GM12875 (cell line): ENCODE results near the gene APRT.

Source experiments
- H3K4me3 ChIP-seq: one replicate; pipeline ENCODE4 v1.5.1; 2011; ENCODE audit warnings: low read depth, low read length, control low read depth
- TF ChIP-seq, protein P1 (sequence below): IDR thresholded peaks from 2 replicates; pipeline ENCODE4 v1.5.1; 2011; ENCODE audit warnings: low read depth, mild to moderate bottlenecking, control low read depth, inconsistent platforms, low read length, moderate library complexity, borderline replicate concordance; ENCODE audit not compliant: insufficient read depth

APRT gene

DNA sequence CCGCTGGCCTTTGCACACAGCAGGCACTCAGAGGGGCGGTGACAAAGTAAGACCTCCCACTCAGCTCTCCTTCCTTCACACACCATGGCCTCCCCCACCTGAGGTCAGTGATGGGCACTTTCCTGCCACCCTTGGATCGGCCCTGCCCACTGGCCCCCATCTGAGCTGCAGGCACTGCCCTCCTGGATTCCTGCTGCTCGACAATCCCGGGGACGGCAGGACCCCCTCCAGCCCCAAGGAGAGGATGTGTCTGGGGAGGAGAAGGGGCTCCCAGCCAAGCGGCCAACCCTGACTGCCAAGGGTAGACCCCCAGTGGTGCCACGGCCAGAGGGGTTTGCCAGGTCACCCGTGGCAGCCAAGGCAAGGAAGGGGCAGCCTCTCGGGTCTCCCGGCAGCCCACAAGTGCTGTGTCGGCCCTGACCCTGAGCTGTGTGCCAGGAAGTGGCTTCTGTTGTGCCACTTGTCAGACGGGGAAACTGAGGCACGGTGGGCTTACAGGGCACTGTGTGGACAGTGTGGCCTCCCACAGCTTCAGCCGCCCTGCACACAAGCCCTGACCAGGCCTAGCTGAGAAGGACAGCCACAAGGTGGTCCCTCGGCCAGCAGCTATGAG is 49.4 kb downstream of the APRT start:
- TF ChIP-seq, protein P1, sequence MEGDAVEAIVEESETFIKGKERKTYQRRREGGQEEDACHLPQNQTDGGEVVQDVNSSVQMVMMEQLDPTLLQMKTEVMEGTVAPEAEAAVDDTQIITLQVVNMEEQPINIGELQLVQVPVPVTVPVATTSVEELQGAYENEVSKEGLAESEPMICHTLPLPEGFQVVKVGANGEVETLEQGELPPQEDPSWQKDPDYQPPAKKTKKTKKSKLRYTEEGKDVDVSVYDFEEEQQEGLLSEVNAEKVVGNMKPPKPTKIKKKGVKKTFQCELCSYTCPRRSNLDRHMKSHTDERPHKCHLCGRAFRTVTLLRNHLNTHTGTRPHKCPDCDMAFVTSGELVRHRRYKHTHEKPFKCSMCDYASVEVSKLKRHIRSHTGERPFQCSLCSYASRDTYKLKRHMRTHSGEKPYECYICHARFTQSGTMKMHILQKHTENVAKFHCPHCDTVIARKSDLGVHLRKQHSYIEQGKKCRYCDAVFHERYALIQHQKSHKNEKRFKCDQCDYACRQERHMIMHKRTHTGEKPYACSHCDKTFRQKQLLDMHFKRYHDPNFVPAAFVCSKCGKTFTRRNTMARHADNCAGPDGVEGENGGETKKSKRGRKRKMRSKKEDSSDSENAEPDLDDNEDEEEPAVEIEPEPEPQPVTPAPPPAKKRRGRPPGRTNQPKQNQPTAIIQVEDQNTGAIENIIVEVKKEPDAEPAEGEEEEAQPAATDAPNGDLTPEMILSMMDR, result no peak
- no peak overlapping the region for H3K4me3 ChIP-seq

DNA sequence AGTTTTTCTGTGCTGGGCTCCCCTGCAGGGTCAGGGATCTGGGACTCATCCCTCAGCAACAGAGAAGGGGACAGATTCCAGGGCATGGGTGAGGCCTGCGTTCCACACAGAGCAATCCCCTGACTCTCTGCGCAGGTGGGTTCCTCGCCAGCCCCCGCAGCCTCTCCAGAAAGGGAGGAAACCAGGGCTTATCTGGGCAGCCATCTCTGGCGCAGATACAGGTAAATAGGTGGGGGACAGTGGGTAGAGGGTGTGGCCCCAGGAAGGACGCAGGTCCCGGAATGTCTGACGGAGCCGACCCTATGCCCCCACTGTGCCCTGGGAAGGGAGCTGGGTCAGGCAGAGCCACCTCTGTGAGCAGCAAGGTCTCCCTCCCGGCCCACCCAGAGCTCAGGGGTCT is 49.9 kb downstream of the APRT start:
- H3K4me3 ChIP-seq, result no peak overlapping the region
- TF ChIP-seq, protein P1, result no peak

DNA sequence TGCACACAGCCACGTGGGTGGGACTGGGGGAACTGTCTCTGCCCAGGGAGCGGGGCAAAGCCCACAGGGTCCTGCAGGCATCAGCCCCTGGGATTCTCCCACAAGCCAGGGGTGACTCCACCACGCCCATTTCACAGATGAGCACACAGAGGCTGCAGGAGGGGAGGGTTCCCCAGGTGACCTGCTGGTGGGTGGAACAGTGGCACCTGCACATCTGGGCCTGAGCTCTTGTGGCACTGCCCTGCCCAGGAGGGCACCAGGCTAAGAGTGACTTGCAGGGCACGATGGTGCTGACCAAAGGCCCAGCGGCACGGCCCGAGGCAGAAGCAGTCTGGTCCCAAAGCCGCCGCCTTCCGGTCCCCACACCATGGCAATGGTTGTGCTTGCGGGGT is 50.6 kb downstream of the APRT start:
- TF ChIP-seq, protein P1, result no peak
- H3K4me3 ChIP-seq, result no peak overlapping the region

DNA sequence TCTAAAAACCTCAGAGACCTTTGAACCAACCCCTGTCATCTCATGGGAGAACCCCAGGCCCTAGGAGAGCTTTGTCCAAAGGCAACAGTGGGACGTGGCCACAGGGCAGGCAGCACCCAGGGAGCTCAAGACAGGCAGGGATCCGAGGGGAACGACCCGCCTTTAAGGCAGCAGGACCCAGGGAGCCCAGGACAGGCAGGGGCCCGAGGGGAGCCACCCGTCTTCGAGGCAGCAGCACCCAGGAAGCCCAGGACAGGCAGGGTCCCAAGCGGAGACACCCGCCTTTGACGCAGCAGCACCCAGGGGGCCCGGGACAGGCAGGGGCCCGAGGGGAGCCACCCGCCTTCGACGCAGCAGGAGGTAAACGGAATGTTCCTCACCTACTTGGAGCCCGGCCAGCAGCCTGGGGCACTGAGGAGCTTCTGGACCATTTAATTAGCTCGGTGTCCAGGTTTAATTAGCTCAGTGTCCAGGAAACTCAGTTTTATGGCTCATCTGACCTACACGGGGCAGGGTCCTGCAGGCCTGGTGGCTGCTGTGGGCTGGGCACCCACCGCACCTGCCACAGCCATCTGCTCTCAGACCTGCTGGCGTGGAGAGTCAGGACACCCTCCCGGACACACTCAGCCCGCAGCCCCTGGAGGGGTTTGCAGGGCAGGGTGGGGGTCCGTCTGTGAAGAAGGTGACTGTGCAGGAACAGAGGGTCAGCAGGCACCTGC is 51.1 kb downstream of the APRT start:
- H3K4me3 ChIP-seq, result no peak overlapping the region
- TF ChIP-seq, protein P1, result no peak

DNA sequence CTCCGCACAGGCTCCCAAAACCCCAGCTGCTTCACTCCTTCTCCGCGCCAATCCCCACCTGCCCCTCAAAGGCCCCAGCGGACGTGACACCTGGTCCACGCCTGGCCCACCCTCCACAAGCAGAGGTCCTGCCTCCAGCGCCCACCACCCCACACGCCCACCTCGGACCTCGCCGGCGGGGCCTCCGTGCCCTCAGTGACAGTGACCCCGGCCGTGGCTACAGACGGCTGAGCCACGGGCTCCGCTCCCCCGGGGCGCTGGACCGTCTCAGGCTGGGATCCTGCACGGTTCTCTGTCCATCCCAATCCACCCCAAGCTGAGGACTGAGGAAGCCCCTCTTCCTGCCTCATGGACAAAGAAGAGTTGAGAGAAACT is 51.8 kb downstream of the APRT start:
- no peak overlapping the region for H3K4me3 ChIP-seq
- TF ChIP-seq, protein P1, result no peak
